HG02981 (cell line): ENCODE results near the gene MANBA.

Experiments used
- ATAC-seq: cut with Tn5 transposase; IDR thresholded peaks from one replicate; pipeline ENCODE4 v1.9.1; 2021; ENCODE audit warnings: mild to moderate bottlenecking, moderate library complexity; ENCODE audit not compliant: unreplicated experiment

The MANBA gene

DNA sequence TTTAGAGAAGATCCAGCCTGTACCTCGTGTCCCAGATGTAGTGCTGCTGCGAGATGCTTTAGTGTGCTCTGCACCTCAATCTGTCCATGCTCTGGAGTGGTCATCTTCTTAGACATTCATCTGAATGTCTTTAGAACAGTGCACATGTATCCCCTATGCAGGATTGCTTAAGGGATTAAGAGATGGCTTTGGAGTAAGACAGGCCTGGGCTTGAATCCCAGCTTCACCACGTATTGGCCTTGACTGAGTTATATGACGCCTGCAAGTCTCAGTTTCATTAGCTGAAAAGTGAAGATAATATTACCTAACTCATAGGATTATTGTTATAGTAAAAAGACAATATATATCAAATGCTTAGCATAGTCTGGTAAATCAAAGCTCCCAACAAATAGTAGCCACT is 161.3 kb downstream of the MANBA start:
- ATAC-seq, result no peak

DNA sequence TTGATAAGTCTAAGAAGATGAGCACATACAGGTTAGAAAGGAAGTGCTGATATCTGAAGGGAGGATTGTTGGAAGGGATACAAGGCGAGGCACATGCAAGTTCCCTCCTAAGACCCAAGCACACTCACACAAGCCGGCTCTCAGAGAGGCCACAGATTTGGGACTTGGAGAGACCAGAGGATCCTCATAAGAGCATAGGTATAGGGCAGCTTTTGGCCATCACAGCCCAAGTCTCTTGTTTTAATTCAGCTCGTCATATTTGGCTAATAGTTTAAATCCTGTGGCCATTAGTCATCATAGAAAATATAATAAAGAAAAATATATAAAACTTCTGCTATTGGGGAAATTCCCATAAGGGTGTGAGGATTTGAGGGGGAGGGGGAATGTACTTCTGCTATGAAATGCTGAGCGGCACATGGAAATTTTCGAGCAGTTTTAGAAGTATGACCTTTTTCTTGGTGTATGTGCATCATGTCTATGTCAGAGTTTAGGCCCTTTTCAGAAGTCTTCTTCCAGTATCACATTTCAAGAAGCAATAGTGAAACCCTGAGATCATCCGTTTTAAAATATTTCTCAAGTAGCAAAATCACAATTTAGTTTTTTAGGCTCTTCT is 161.9 kb downstream of the MANBA start:
- ATAC-seq, result peak; percentile 36

DNA sequence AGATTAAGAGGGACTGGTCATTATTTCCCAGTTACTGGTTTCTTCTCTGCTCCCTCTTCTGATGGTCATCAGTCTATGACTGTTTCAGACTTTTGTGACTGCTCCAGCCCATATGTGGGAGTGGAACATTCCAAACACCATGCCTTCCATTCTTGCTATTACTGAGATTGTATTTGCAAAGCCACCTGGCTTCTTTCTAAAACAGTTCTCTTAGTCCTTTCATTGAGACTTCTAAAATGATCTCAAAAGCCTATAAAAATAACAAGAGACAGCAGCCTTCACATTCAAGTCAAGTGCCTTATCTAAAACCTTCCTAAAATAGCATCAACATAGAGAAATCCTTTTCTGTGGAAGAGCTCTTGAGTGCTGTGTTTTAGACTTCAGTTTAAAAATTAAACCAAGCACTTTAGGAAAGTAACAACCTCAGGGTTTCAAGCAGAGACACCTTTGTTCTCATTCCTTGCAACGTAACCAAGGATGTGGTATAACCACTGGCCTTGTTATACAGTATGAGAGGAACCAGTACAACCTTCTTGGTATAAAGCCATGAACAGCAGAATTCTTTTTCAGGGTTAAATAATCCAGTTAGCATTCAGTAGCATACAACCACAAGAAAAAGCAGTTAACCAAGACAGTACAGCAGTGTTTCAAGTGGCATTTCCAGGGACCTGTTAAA is 162.5 kb downstream of the MANBA start:
- peak; percentile 85 for ATAC-seq

DNA sequence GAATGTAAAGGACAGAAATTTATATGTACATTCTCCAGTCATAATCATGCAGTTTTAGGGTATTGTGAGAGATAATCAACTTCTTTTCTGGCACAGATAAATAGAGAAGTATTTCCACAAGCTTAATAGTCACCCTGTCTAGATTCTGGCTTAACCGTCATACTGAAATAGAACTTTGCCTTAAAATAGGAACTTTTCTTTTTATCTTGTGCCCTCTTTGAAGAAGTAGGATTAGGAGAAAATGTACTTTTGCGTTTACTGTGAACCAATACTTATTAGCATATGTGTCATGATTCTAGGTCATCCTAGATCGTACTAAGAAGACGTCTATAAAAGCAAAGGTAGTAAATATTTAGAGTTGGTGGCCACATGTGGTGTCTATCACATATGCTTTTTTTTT is 164.2 kb downstream of the MANBA start:
- ATAC-seq, result no peak

DNA sequence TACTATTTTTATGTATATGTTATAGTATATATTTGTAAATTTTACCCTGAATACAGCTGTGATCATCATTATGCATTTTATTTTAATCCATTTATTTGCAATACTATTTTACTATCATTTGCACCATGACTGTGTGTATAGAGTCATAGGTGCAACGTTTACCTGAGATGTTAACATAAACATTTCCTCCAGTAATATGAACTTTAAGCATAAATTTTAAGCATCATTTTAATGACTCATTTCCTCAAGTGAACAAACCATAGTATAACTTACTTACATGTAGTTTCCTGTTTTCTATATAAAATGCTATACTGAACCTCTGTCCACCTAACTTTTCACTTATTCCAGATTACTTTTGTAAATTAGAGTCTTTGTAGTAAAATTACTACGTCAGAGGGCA is 166.8 kb downstream of the MANBA start:
- no peak for ATAC-seq

DNA sequence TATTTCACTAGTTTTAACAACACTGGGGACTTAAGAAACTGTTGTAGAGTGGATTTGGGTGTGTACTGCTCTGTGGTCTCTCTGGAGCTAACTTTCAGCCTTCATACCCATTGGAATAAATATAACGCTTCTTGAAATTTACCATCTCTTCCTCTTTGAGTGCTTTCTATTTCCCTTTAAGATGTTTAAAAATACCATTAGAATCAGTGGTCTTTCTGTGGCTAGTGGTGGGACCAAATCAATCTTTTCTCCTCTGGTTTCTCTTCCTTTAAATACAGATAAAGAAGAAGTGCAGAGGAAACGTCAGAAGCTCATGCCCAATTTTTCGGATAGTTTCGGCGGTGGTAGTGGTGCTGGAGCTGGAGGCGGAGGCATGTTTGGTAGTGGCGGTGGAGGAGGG is 167.6 kb downstream of the MANBA start:
- ATAC-seq, result no peak

DNA sequence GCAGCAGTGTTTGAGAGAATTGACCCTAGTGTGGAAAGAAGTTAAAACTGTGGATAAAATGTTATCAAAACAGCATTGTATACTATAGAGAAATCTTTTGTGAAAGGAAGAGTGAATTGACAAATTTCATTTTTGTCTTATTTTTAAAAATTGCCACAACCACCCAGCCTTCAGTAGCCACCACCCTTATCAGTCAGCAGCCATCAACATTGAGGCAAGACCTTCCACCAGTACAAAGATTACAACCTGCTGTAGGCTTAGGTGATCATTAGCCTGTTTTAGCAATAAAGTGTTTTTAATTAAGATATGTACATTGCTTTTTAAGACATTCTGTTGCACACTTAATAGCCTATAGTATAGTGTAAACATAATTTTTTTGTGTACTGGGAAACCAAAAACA is 168.5 kb downstream of the MANBA start:
- no peak for ATAC-seq

DNA sequence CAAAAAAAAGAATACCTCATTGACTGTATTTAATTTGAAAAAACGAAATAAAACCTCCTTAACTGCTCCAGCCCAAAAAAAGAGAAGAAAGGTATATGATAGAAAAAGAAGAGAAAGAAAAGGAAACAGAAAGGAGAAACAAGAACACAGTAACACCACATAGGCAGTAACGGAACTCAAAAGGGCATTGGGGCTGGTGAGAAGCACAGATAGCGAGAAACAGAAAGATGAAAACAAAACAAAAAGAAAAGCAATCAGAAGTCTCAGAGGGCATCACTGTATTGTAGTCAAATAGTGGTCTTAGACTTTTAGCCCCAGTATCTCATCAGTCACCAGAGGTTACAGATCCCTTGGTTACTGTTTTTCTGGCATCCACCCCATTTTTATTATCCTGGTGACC is 171.0 kb downstream of the MANBA start:
- ATAC-seq, result no peak

DNA sequence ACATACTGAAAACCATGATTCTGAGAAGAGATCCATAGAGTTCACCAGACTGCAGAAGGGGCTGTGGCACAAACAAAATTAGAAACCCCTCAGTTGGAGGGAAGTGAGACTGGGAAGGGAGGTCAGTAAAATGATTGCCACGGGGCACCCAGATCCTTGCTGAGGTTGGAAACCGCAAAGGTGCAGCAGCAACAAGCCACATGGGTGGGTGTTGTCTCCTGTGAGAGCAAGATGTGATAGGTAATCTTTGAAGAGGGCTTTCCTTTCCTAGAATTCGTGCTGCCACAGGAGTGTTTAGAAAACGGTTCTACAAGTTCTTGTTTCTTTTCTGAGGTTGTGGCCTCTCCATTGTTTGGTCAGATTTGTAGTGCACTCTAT is 174.1 kb downstream of the MANBA start:
- ATAC-seq, result no peak

DNA sequence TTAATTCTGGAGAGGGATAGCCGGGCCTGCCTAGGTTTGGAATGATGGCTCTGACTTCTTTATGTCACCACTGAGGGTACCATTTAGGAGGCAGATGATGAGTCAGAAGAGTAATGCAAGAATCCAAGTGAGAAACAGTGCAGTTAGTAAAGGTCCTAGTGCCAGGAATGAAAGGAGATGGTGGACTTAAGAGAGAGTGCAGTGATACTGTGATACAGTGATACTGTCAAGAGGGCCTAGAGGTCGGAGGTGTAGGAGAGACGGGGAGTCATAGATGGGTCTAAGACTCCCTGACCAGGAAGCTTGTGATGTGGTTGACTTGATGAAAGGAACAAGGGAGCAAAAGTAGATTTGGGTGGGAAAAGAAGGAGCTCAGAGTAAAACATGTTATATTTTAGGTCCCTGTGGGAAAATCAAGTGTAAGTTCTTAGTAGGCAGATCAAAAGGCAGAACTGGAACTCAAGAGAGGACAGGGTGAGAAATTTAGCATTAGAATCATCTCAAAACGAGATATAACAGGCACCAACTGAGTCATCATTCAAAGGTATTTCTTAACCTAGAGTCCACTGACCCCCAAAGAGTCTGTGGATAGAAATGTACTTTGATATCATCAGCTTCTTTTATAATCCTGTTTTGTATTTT is 174.6 kb downstream of the MANBA start:
- ATAC-seq, result no peak

DNA sequence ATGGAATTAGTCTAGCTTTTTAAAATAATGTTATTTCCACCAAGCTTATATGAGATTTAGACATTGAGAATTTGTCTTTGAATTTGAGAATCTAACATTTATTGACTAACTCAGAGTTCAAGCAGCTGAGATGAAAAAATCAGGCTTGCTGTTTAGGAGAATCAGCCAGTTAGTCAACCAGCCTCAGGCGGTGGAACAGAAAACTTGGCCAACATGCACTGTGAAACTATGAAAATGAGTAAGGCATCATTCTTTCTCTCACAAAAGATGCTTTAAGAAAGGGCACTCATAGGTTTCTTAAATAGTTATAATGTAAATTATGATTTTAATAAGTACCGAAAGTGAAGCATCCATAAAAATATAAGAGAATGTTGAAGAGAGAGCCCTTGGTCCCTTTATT is 175.4 kb downstream of the MANBA start:
- ATAC-seq, result no peak

DNA sequence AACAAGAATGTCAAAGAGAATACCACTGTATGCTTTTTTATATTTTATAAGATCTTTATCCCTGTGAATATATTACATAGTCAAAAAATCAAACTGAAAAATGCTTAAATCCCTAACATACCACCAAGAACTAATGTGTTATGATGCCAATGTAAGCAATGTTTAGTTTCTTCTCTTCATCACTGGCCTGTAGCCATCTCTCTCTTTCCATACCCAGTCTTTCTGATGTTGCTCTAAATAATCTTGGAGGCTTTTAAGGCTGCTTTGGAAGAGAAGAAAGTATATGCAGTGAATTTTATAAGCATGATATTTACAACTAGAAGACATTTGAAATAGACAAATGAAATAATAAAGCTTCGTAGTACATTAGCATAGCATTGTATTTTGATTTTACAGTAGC is 176.7 kb downstream of the MANBA start:
- no peak for ATAC-seq
